Fibroblast of skin of abdomen (primary cell): Measurements from ENCODE around the gene HMOX2.

Source experiments
- DNase-seq: peaks from one replicate; pipeline ENCODE4 v3.0.0-alpha.2; 2013

Gene HMOX2

DNA sequence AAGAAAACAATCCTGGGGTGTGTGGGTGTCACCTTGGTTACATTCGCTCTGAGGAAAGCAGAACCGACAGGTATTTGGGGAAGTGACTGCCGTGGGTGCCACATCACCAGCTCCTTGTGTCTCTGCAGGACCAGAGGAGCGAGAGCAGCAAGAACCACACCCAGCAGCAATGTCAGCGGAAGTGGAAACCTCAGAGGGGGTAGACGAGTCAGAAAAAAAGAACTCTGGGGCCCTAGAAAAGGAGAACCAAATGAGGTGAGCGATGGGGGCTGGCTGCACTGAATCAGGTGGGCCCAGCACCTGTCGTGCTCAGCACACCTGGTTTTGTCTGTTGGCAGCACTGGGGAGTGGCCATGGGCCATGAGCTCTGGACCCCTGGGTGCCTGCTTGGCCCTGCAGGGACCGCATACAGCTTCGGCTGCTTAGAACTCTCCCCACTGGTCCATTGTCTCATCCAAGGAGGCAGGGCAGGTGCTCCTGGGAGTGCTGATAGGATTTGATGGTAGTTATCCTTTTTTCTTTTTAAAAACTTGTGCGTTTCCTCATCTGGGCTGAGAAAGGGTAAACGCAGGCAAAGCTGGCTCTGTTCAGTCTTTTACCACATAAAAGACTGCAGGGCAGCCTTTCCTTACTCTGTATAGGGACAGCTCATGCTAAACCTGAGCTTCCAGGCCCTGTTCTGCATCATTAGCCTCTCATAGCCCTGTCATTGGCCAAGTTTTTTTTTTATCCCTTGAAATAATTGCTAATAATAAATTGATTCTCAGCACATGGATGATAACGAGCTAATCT, 29.4 kb downstream of the HMOX2 start:
- no peak for DNase-seq

DNA sequence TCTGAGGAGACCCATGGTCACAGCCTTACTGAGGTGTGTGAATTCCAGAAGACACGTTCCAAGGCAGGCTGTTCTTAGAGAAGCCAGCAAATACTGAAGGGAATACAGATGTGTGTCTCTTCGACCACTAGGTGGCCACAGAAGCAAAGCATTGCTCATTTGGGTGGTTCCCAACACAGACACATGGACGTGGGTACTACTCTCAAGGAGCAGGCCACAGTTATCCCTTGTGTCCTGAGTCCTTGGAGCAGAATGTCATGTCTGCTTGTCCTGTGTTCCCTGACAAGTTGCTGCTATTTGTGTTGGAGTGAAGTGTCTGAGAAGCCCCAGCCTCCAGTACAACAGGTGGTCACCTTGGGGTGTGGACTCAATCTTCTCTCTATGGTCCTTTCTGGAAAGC, 30.3 kb downstream of the HMOX2 start:
- DNase-seq, result peak; percentile 71

DNA sequence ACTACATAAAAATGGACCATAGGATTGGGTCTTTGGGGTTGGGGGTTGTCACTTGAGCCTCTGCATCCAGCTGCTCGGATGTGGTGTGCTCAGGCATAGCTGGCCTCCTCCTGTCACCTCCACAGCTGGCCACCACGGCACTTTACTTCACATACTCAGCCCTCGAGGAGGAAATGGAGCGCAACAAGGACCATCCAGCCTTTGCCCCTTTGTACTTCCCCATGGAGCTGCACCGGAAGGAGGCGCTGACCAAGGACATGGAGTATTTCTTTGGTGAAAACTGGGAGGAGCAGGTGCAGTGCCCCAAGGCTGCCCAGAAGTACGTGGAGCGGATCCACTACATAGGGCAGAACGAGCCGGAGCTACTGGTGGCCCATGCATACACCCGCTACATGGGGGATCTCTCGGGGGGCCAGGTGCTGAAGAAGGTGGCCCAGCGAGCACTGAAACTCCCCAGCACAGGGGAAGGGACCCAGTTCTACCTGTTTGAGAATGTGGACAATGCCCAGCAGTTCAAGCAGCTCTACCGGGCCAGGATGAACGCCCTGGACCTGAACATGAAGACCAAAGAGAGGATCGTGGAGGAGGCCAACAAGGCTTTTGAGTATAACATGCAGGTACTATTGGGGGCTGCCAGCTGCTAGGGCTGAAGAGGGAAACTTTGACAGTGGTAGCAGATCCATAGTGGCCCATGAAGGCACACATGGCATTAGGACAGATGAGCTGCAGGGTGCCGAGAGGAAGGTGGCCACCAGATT, 31.6 kb downstream of the HMOX2 start:
- no peak for DNase-seq

DNA sequence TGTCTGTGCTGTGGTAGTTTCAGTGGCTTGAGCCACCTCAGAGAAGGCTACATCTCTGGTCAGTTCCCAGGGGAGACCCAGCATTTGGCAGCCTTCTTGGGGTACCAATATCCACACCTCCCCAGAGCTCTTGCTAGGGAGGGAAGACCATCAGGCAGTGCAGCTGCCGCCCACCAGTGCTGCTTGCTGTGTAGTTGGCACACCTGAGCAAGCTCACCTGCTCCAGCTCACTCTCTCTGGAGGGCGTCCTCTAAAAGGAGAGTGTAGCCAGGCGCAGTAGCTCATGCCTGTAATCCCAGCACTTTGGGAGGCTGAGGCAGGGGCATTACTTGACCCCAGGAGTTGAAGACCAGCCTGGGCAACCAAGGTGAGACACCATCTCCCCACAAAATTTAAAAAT, 32.6 kb downstream of the HMOX2 start:
- no peak for DNase-seq

DNA sequence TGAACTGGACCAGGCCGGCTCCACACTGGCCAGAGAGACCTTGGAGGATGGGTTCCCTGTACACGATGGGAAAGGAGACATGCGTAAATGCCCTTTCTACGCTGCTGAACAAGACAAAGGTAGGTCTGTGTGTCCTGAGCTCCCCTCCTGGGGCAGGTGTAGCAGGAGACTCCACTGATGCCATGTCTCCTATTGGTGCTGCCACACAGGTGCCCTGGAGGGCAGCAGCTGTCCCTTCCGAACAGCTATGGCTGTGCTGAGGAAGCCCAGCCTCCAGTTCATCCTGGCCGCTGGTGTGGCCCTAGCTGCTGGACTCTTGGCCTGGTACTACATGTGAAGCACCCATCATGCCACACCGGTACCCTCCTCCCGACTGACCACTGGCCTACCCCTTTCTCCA, 33.2 kb downstream of the HMOX2 start:
- no peak for DNase-seq

DNA sequence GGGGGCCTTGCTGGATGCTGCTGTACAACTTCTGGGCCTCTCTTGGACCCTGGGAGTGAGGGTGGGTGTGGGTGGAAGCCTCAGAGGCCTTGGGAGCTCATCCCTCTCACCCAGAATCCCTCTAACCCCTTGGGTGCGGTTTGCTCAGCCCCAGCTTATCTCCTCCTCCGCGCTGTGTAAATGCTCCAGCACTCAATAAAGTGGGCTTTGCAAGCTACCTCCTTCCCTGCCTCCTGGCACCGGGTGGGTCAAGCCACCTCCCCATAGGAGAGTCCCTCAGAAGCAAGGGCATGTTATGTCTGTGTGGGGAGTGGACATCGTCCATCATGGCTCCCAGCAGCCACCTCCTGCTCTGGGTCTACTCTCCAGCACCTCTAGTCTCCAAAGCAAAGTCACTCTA, 33.9 kb downstream of the HMOX2 start:
- DNase-seq, result no peak

DNA sequence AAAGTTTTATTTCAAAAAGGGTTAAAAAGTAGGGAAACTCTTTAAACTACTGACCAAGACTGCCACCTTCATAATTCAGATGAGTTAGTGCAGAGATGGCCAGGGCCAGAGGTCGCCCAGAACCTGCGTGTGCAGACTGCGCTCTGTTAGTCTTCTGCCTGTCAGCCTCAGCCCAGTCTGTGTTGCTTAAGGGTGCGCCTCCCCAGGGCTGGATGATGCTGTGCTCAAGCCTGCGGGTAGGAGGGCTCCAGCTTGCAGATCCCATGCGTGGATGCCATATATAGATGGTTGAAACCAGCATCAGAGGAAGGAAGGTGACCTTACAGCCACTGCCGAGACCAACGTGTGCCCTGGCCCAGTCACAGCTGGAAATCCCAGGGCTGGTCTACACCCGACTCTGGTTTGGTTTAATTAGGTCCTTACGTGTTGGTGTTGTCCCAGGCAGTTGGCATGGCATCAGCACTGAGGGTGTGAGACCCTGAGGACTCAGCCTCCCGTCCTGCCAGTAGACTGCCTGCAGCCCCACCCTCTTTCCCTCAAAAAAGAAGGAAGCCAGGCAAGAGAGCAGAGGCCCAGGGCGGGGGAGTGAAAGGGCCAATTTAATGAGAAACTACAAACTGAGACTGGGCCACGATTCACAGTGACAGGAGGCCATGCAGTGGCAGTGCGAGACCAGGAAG, 34.7 kb downstream of the HMOX2 start:
- no peak for DNase-seq

DNA sequence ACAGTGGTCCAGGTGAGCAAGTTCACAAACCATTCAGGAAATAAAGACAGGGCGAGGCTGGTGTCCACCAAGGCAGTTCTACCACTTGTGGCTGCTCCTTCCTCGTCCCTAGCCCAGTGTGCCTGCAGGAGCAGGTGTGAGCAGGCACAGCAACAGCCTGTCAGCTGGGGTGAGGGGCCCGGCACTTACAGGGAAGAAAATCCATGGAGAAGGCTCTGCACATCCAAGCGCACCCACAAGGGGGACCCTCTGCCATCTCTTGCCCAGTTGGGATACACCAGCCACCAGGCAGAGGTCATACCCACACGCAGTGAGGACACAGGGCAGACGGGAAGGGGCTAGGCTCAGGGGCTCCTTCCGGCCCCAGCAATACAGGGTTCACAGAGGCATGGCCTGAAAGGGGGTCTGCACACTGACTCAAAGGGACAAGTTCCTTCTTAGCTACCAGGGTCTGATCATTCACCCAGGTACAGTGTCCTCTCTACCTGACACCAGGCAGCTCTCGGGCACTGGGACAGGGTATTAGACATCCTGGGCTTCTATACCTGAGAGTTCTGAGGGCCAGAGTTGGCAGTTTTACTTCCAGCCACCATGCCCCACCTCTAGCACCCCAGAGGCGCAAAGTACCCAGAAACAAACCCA, 35.4 kb downstream of the HMOX2 start:
- peak; percentile 27 for DNase-seq

DNA sequence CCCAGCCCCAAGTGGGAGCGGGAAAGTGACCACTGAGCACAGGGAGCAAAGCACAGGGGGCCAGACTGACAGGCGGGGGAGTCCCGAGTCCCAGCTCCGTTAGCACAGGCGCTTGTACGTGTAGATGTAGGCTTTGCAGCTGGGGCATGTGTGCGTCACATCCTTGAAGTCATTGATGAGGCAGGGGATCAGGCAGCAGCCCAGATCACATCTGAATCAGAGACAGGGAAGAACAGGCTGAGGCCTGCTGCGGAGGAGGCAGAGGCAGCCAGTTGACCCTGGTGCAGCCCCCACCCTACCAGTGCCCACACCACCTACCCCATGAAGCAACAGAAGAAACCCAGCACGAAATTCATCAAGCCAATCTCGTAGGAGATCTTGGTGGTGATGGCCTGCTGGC, 36.3 kb downstream of the HMOX2 start:
- no peak for DNase-seq

DNA sequence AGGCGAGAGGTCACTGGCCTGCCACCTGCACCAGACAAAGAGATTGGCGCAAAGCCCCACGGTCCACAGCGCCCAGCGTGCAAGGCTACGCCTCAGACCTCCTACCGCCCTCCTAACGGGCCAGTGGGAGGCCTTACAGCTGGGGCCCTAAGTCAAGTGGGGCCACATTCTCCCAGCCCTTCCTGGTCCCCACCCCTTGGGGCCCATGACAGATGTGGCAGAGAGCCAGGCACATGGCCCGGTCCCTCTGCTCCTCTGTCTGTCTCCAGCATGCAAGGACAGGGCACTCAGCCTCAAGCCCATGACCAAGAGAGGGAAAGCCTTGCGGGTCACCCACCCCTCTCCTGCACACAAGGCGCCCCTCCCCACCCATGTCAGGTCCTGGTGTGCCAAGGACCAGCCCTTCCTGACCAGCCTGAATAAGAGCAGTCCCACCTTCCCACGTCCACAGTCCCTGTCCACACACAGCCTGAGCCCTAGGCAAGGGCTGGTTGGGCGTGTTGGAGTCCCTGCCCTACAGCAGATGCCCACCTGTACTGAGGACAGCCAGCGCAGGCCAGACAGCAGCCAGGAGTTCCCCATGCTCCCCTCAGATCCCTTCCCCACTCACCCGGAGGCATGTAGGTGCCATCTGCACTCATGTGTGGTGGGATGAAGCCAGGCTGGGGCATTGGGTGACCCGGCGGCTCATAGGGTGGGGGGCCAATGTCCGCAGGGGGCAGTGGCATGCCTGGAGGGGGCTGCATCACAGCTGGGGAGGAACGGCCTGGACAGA, 37.1 kb downstream of the HMOX2 start:
- no peak for DNase-seq

DNA sequence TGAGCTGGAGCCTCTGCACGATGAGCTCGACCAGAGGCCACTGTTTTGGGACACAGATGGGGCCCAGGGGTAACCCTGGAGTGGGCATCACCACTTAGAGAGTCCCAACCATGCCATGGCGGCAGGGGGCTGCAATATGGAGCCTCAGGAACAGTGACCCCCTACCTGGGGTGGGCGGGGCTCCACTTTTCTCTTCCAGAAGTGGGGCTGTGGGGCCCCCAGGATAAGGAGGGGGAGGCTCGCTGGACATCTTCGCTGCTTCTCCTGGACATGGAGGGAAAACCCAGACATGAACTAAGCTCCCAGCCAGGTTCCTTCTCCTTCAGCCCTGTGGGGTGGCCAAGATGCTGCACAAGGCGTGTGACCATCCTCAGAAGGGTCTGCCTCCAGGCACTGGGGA, 37.7 kb downstream of the HMOX2 start:
- DNase-seq, result no peak

DNA sequence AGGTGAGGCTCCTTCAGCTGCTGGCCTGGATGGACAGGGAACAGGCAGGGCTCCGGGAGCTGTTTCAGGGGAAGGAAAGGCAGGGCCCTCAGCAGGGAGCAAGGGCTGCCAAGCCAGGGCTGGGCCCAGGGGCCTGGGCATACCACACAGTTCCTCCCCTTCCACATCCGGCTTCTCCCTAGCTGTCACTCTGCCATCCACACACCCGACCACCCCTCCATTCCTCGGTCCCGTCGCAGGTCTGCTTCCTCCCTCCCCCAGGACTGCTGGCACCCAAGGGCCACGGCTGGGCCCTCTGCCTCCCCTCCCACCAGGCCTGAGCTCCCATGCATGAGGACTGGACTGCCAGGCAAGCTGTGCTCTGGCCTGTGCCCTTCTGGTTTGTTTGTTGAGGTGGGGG, 38.4 kb downstream of the HMOX2 start:
- no peak for DNase-seq

DNA sequence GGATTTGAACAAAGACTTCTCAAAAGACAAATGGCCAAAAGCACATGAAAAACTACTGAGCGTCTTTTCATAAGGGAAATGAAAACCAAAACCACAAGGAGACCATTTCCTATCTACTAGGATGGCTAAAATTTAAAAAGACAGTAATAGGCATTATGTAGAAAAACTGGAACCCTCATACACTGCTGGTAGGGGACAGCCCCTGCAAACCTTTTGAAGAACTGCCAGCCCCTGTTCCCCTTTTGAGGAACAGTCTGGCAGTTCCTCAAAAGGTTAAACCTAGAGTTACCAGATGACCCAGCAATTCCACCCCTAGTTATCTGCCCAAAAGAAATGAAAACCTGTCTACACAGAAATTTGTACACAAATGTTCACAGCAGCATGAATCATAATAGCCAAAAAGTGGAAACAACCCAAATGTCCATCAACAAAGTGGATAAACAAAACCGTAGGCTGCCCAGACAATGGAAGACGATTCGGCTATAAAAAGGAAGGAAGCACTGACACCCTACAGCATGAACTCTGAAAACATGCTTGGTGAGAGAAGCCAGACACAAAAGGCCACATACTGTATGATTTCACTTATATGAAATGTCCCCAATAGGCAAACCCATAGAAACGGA, 39.5 kb downstream of the HMOX2 start:
- no peak for DNase-seq

DNA sequence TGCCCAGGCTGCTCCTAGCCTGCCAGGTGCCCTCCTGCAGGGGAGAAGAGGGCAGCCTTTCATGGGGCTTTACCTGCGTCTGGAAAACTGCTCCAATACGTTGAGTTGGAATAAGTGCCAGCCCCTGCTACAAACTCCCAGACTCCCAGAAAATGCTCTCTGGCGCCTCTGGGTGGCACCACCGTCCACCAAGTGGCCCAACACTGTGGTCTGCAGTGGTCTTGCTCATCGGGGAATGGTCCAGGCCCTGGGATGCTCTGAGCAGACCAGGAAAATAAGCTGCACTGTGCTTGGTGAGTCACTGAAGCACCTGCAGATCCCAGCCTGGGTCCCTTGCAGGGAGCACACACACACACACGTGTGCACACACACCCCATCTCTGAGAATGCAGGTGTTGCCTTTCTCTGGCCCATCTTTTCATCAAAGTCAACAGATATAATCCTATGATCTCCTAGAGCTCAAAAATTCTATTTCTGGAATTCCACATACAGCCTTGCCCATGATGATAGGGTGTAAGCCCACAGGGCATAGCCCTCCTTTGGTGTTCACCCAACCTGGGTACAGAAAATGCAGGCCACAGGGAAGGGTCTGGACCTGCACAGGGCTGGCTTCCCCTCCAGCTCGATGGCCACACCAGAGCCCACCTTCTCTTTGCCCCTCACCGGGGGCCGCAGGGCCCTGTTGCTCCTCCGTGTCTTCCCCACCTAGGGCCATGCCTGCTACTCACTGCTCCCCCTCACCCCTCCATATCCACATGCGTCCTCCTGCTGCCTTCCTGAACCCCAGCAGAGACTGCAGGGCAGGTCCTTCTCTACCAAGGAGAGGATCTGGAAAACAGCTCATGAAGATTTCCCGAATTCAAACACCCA, 41.8 kb downstream of the HMOX2 start:
- no peak for DNase-seq

DNA sequence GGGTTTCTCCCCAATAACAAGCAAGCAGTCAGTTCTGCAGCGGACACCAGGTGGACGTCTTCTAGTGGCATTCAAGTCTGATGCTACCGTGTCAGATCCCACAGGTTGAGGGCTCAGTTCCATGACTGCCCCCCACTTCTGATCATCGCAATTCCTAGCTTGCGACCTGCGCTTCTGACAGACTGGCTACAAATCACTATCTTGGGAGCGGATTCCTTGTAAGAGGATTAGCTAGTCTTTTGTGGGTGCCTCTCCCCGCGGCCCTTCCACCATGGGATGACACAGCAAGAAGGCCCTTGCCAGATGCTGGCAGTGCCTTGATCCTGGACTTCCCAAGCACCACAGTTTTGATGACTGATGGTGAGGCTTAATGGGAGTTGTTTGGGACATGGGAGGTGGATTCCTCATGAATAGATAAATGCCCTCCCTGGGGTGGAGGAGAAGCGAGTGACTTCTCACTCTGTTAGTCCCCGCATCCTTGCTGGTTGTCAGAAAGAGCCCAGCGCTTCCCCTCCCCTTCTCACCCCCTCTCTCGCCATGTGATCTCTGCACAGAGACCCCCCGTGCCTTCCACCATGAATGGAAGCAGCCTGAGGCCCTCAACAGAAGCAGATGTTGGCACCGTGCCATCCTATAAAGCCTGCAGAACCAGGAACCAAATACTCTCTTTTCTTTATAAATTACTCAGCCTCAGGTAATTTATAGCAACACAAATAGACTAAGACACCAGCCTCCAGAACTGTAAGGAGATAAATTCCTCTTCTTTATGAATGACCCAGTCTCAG, 43.3 kb downstream of the HMOX2 start:
- no peak for DNase-seq

DNA sequence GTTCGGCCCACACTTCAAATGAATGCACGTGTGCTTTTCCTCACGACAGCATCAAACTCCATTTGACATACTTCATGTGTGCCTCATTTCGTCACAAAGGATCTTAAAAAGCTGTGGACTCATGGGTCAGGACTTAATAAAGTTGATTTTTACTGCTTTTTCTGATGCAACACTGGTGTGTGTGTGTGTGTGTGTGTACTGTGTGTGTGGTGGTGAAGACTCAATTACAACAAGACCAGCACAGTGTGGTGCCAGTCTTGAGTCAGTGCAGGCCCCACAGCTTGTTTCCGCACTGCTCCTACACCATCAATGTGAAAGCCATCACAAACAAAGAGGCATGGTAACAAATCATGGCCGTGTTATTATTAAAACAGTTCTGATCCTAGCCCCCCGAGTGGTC, 44.7 kb downstream of the HMOX2 start:
- DNase-seq, result no peak

DNA sequence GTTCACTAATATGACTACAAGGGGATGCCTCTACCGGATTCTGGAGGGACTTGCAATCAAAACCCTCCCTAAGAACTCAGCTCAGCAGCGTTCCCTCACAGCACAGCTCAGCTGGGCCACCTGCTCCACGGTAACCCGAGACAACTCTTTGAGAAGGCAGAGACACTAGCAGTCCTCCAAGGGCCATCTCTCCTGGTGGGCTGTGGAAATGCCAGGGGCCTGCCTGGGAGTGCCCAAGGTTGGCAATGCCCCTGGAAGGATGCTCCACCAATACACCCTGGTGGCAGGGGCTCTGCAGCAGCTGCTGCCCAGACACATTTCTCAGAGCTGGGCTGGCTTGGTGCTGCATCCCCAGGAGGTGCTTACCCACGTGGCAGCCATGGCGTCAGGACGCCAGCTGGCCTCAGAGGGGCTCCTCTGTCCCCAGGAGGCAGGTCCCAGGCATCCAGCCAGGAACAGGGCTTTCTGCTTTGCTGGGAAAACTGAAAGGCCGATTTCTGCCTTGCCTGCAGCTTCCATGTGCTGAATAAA, 45.9 kb downstream of the HMOX2 start:
- no peak for DNase-seq

DNA sequence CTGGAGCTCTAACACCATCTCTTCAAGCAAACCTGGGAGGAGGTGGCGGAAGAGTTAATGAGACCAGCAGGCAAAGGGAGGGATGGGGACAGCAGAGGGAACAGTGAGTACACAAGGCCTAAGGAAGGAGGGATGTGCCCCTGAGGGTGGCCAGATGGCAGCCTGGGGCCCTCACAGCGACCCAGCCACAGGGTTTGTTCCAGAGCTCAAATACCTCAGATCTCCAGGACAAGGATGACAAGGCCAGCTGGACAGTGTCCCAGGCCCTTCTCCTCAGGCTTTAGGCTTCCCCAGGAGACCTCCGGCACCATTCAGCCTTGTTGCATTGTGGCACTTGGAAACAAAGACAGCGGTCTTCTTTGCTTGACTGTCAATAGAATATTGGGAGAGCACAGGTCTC, 47.5 kb downstream of the HMOX2 start:
- DNase-seq, result no peak

DNA sequence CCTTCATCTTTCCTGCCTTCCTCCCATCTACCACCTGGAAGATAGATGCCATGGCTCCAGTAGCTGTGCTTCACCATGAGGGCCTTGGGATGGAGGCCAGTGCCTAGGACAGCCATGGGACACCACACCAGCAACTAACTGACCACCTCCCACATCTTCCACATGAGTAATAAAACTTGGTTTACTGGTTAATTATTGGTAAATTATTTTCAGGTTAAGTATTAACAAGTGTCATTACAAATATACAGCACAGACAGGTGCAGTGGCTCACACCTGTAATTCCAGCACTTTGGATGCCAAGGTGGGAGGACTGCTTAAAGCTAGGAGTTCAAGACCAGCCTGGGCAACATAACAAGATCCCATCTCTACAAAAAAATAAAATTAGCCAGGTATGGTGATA, 48.4 kb downstream of the HMOX2 start:
- DNase-seq, result no peak

DNA sequence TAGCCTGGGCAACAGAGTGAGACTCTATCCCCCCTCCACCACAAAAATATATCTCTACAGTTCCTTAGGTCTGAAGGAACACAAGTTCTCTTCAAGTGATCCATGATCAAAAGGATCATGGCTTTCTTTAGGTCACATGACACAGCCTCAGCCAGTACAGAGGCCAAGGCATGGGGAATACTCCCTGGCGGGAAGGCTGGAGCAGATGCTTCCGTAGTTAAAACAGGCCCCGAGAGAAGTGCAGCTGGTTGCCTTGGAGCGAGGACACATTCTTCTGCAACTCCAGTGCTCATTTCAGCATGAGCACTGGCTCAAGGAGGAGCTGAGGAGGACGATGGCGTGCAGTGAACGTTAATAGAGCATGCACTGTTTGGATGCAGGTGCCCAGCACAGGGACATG, 48.9 kb downstream of the HMOX2 start:
- no peak for DNase-seq
